Measurements from ENCODE around the gene LAMC1. TPM values are rescaled to one million over a fixed set of nuclear protein-coding genes. Genes with fewer than 3 reads are reported as not detected.

Gene LAMC1
- total RNA-seq, 1 experiment from 2014 or later: 61.2 TPM

GRCh38 chr1:183027791-183028190, 4.6 kb downstream of the LAMC1 start:
- Histone ChIP-seq H3K36me3 (ENCODE audit: control insufficient read depth in 1 of 2, insufficient read depth in 2 of 2, low read length in 2 of 2) (0 out of 4 replicates have a peak, but pooled peaks cover 0 to 6% of the 10 kb centered on the region in 2 experiments), H4K20me1 (ENCODE audit: insufficient read depth) (no peaks in the 10 kb centered on the region), H3K79me2 (ENCODE audit: insufficient read depth, low read length) (peaks cover 76% of the 10 kb centered on the region), H3K4me3 (replicated peaks in 1 of 2; ENCODE audit: low read depth in 1 of 2, low read length in 2 of 2) (no peak overlapping the region), H3K4me1 (ENCODE audit: control insufficient read depth in 1 of 2, insufficient read depth in 2 of 2, low read length in 2 of 2) (peaks cover 35 to 74% of the 10 kb centered on the region in 2 experiments), H3K27ac (ENCODE audit: low read depth, low read length) (no peak overlapping the region), H3K9me3 (ENCODE audit: control insufficient read depth in 1 of 2, insufficient read depth in 1 of 2, low read depth in 1 of 2, low read length in 2 of 2) (no peaks in the 10 kb centered on the region), H3K27me3 (ENCODE audit: insufficient read depth, low read length) (no peaks in the 10 kb centered on the region), H3K9me2 (ENCODE audit: insufficient read depth) (no peaks in the 10 kb centered on the region), H3K9ac (ENCODE audit: low read length) (no peak overlapping the region), H2AFZ (ENCODE audit: low read depth, low read length, poor library complexity, severe bottlenecking) (no peak overlapping the region), H3K4me2 (ENCODE audit: low read length) (no peak overlapping the region)
- intact Hi-C loops (cut with micrococcal nuclease): no loop called here
- ChIA-PET CTCF (interaction anchor here (1.6 kb wide), 1 partner anchor 65 kb away, joined by 5 read pairs; no protein-coding TSS in a partner anchor), RAD21 (ENCODE audit: low non-redundant PET in 1 of 2, low total read pairs in 2 of 2, uncharacterized antibody in 2 of 2, unreplicated experiment in 2 of 2) (no interaction called here), POLR2A (interaction anchor here (1.0 kb wide), 1 partner anchor 11 kb away, joined by 4 read pairs; no protein-coding TSS in a partner anchor)
- no peak for ATAC-seq
- DNase-seq (ENCODE audit: low read depth, low spot score): no peak
- BruUV-seq (replicated peaks): no TSS peak
- TF ChIP-seq CTCF (IDR thresholded peaks at IDR 0.05 in 2 of 3, conservative IDR thresholded peaks at IDR 0.05 in 1 of 3; ENCODE audit: borderline replicate concordance in 1 of 3, insufficient read depth in 1 of 3, low read depth in 2 of 3, low read length in 2 of 3) (no peak), SP1 (IDR thresholded peaks at IDR 0.05; ENCODE audit: low read depth) (no peak), EZH2phosphoT487 (IDR thresholded peaks at IDR 0.05; ENCODE audit: borderline replicate concordance) (no peak), EZH2 (IDR thresholded peaks at IDR 0.05) (no peak), POLR2AphosphoS5 (IDR thresholded peaks at IDR 0.05; ENCODE audit: low read depth, low read length) (no peak), POLR2A (IDR thresholded peaks at IDR 0.05; ENCODE audit: borderline replicate concordance, extremely low read depth, insufficient read depth, insufficient read length) (no peak), ATF3 (IDR thresholded peaks at IDR 0.05) (no peak), ZNF274 (IDR thresholded peaks at IDR 0.05; ENCODE audit: low read depth, low read length) (no peak), ELF1 (IDR thresholded peaks at IDR 0.05; ENCODE audit: borderline replicate concordance, low read depth) (no peak), RAD21 (IDR thresholded peaks at IDR 0.05; ENCODE audit: low read depth) (no peak), EGR1 (IDR thresholded peaks at IDR 0.05; ENCODE audit: low read depth) (no peak), ZFX (IDR thresholded peaks at IDR 0.05) (no peak), JUND (IDR thresholded peaks at IDR 0.05) (no peak), MAX (IDR thresholded peaks at IDR 0.05) (no peak), SIN3A (IDR thresholded peaks at IDR 0.05; ENCODE audit: low read depth) (no peak), YY1 (IDR thresholded peaks at IDR 0.05; ENCODE audit: extremely low read depth, insufficient replicate concordance, low read depth, low read length) (no peak), TCF7L2 (IDR thresholded peaks at IDR 0.05; ENCODE audit: borderline replicate concordance, extremely low read depth, insufficient read depth, insufficient read length) (no peak)

Measured in HCT116 (cell line).